ENCODE results near the gene RAB4B. TPM values are rescaled to one million over a fixed set of nuclear protein-coding genes. Genes with fewer than 3 reads are reported as not detected.

Gene RAB4B
- total RNA-seq, 3 donors from 2014 or later: 21.6 to 28.2 (median 22.1) TPM

- no peak for TF ChIP-seq POLR2AphosphoS5 (IDR thresholded peaks at IDR 0.05)
- no peak for TF ChIP-seq CTCF (IDR thresholded peaks at IDR 0.05)
- no peak for TF ChIP-seq POLR2A (IDR thresholded peaks at IDR 0.05)
- Histone ChIP-seq H3K27me3 (no peaks in the 10 kb centered on the region), H3K27ac (peak overlapping the region; percentile 69 to 87), H3K9me3 (no peaks in the 10 kb centered on the region), H3K36me3 (peaks cover 7% of the 10 kb centered on the region), H3K4me1 (no peaks in the 10 kb centered on the region), H3K4me3 (no peak overlapping the region)
- DNase-seq (ENCODE audit: low spot score in 2 of 2): no peak
- intact Hi-C loops (cut with DNase I; ENCODE audit: low total_unique reads): no loop called here
Measured at GRCh38 chr19:40741527-40742390, 36.3 kb upstream of the RAB4B start.

- no peak for DNase-seq (ENCODE audit: low spot score in 2 of 2)
- no peaks in the 10 kb centered on the region for H3K9me3 ChIP-seq
- no peak overlapping the region for H3K4me3 ChIP-seq
- peak overlapping the region in 1 of 2 donors; percentile 87 for H3K27ac ChIP-seq
- TF ChIP-seq CTCF (IDR thresholded peaks at IDR 0.05) (no peak), POLR2AphosphoS5 (IDR thresholded peaks at IDR 0.05) (no peak), POLR2A (IDR thresholded peaks at IDR 0.05) (no peak)
- H3K4me1 ChIP-seq: no peaks in the 10 kb centered on the region
- no peaks in the 10 kb centered on the region for H3K27me3 ChIP-seq
- peaks cover 7% of the 10 kb centered on the region for H3K36me3 ChIP-seq
- intact Hi-C loops (cut with DNase I; ENCODE audit: low total_unique reads): no loop called here
Measured at GRCh38 chr19:40742477-40742876, 35.6 kb upstream of the RAB4B start.

- Histone ChIP-seq H3K27me3 (no peaks in the 10 kb centered on the region), H3K36me3 (peaks cover 7% of the 10 kb centered on the region), H3K9me3 (no peaks in the 10 kb centered on the region), H3K4me1 (no peaks in the 10 kb centered on the region), H3K27ac (no peak overlapping the region), H3K4me3 (no peak overlapping the region)
- intact Hi-C loops (cut with DNase I; ENCODE audit: low total_unique reads): no loop called here
- TF ChIP-seq POLR2A (IDR thresholded peaks at IDR 0.05) (no peak), POLR2AphosphoS5 (IDR thresholded peaks at IDR 0.05) (no peak), CTCF (IDR thresholded peaks at IDR 0.05) (no peak)
- DNase-seq (ENCODE audit: low spot score in 2 of 2): no peak
Measured at GRCh38 chr19:40742886-40743285, 35.2 kb upstream of the RAB4B start.

DNA sequence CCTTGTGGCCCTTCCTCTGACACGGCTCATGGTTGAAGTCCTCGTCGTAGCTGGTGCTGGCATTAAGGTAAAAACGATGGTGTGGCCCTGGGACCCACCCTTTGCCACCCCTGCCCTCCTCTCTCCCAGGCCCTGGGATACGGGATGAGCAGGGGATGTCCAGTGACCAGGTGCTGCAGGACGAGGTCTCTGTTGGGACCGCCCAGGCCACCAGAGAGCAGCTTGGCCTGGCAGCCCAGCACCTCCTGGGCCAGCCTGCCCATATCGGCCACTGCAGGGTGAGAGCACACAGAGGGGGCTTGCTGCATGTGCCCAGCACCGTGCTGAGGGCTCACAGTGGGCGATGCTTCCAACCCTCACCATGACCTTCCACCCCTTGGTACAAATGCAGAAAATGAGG lies 34.1 kb upstream of the RAB4B start:
- H3K36me3 ChIP-seq: peaks cover 6% of the 10 kb centered on the region
- H3K9me3 ChIP-seq: no peaks in the 10 kb centered on the region
- no peak overlapping the region for H3K4me3 ChIP-seq
- peaks cover 0 to 3% of the 10 kb centered on the region in 2 donors for H3K4me1 ChIP-seq
- DNase-seq (ENCODE audit: low spot score in 2 of 2): no peak
- no peak for TF ChIP-seq CTCF (IDR thresholded peaks at IDR 0.05)
- no peak for TF ChIP-seq POLR2A (IDR thresholded peaks at IDR 0.05)
- no peak for TF ChIP-seq POLR2AphosphoS5 (IDR thresholded peaks at IDR 0.05)
- H3K27ac ChIP-seq: no peak overlapping the region
- no peaks in the 10 kb centered on the region for H3K27me3 ChIP-seq
- intact Hi-C loops (cut with DNase I; ENCODE audit: low total_unique reads): no loop called here
